CD8-positive, alpha-beta memory T cell (primary cell): ENCODE results near the gene ZNF212. TPM values are rescaled to one million over a fixed set of nuclear protein-coding genes. Genes with fewer than 3 reads are reported as not detected.

Source experiments
- CTCF ChIA-PET: fragments of 350-600 bp; sonication (Branson Sonifier 250); formaldehyde crosslinking; loops from one replicate; lab custom pipeline; 2021; ENCODE audit warnings: antibody characterized with exemption; lab: Charles Lee
- POLR2A ChIA-PET: fragments of 350-600 bp; sonication (Branson Sonifier 250); formaldehyde crosslinking; loops from one replicate; lab custom pipeline; 2021; ENCODE audit warnings: antibody characterized with exemption; lab: Charles Lee
- DNase-seq, 5 donors: peaks; one replicate each; pipeline versions ENCODE4 v3.0.0 to v3.0.0-alpha.2; 2020 to 2022; ENCODE audit warnings: mixed read lengths in 1 of 5
- H3K27ac ChIP-seq: one replicate; pipeline ENCODE4 v1.7.0; 2013; ENCODE audit warnings: low read depth, mild to moderate bottlenecking, low read length, moderate library complexity
- H3K27me3 ChIP-seq: 2 replicates; pipeline ENCODE4 v1.7.0; 2013; ENCODE audit warnings: low read length, mild to moderate bottlenecking; ENCODE audit not compliant: insufficient read depth, poor library complexity, severe bottlenecking
- H3K36me3 ChIP-seq: 2 replicates; pipeline ENCODE4 v1.7.0; 2013; ENCODE audit warnings: mild to moderate bottlenecking, low read length, moderate library complexity; ENCODE audit not compliant: insufficient read depth
- H3K4me1 ChIP-seq: 2 replicates; pipeline ENCODE4 v1.7.0; 2013; ENCODE audit warnings: mild to moderate bottlenecking, low read length, moderate library complexity; ENCODE audit not compliant: insufficient read depth
- H3K4me3 ChIP-seq: 2 replicates; pipeline ENCODE4 v1.7.0; 2013; ENCODE audit warnings: mild to moderate bottlenecking, low read length
- H3K9me3 ChIP-seq: 2 replicates; pipeline ENCODE4 v1.7.0; 2013; ENCODE audit warnings: mild to moderate bottlenecking, low read length
- H3K27ac Mint-ChIP-seq, 8 donors: one replicate each; pipeline ENCODE4 v1.8.0; 2020 to 2021; ENCODE audit warnings: mixed read lengths in 8 of 8, mild to moderate bottlenecking in 6 of 8, inconsistent platforms in 3 of 8, moderate library complexity in 3 of 8
- H3K27me3 Mint-ChIP-seq, 2 donors: one replicate each; pipeline ENCODE4 v1.8.0; 2020 to 2021; ENCODE audit warnings: mixed read lengths in 2 of 2, mild to moderate bottlenecking in 1 of 2, moderate library complexity in 1 of 2
- H3K36me3 Mint-ChIP-seq, 3 donors: one replicate each; pipeline ENCODE4 v1.8.0; 2020 to 2021; ENCODE audit warnings: mixed read lengths in 3 of 3, inconsistent platforms in 1 of 3, mild to moderate bottlenecking in 1 of 3
- H3K4me1 Mint-ChIP-seq, 3 donors: one replicate each; pipeline ENCODE4 v1.8.0; 2020 to 2021; ENCODE audit warnings: mixed read lengths in 3 of 3, inconsistent platforms in 1 of 3, mild to moderate bottlenecking in 1 of 3
- H3K4me3 Mint-ChIP-seq, 7 donors: one replicate each; pipeline ENCODE4 v1.8.0; 2020 to 2021; ENCODE audit warnings: mixed read lengths in 7 of 7, mild to moderate bottlenecking in 6 of 7, moderate library complexity in 4 of 7, inconsistent platforms in 2 of 7
- H3K9me3 Mint-ChIP-seq, 5 donors: one replicate each; pipeline ENCODE4 v1.8.0; 2020 to 2022; ENCODE audit warnings: mixed read lengths in 5 of 5, mild to moderate bottlenecking in 3 of 5, moderate library complexity in 2 of 5, inconsistent platforms in 1 of 5
- polyA plus RNA-seq: library from polyadenylated mRNA; unstranded; fragments of 300-500 nt; fragmentation: Illumina TruSeq; gene quantifications from one replicate; pipeline ENCODE4 v1.2.3, GENCODE V29; 2021
- total RNA-seq, 2 experiments: library from RNA; stranded (reverse); gene quantifications; one replicate each; pipeline ENCODE4 v1.2.3, GENCODE V29; 2021

ZNF212 gene
- total and polyA plus RNA-seq, 3 experiments from 2014 or later, result 8.6 to 16.6 (median 14.7) TPM

DNA sequence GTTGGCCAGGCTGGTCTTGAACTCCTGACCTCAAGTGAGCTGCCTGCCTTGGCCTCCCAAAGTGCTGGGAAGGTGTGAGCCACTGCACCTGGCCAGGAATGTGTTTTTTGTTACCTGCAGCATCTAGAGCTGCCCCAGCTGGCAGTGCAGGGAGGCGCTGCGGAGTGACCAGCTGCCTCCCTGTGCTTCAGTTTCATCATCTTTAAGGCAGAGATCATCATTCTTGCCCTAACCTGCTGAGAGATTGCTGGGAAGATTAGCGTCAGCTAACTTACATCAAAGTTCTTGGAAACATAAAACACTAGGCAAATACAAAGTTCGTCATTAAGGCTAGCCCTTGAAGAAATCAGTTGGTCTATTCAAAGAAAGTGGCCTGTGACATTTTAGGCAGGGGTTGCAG lies 41.8 kb upstream of the ZNF212 start:
- CTCF ChIA-PET, result no interaction called here
- H3K27me3 ChIP-seq, result no peaks in the 10 kb centered on the region
- no peak overlapping the region for H3K4me3 ChIP-seq
- H3K27me3 Mint-ChIP-seq, result no peaks in the 10 kb centered on the region
- no peak overlapping the region for H3K27ac ChIP-seq
- H3K27ac Mint-ChIP-seq, result peak overlapping the region in 5 of 8 donors; percentile 47 to 92 (median 62)
- H3K36me3 ChIP-seq, result peaks cover 15% of the 10 kb centered on the region
- peaks cover 4 to 44% (median 22%) of the 10 kb centered on the region in 3 donors for H3K36me3 Mint-ChIP-seq
- no peaks in the 10 kb centered on the region for H3K9me3 ChIP-seq
- peaks cover 16% of the 10 kb centered on the region for H3K4me1 ChIP-seq
- peak overlapping the region; percentile 25 to 93 (median 88) for H3K4me3 Mint-ChIP-seq
- POLR2A ChIA-PET, result no interaction called here
- H3K9me3 Mint-ChIP-seq, result no peaks in the 10 kb centered on the region
- DNase-seq, result no peak
- peaks cover 33 to 53% (median 43%) of the 10 kb centered on the region in 3 donors for H3K4me1 Mint-ChIP-seq

DNA sequence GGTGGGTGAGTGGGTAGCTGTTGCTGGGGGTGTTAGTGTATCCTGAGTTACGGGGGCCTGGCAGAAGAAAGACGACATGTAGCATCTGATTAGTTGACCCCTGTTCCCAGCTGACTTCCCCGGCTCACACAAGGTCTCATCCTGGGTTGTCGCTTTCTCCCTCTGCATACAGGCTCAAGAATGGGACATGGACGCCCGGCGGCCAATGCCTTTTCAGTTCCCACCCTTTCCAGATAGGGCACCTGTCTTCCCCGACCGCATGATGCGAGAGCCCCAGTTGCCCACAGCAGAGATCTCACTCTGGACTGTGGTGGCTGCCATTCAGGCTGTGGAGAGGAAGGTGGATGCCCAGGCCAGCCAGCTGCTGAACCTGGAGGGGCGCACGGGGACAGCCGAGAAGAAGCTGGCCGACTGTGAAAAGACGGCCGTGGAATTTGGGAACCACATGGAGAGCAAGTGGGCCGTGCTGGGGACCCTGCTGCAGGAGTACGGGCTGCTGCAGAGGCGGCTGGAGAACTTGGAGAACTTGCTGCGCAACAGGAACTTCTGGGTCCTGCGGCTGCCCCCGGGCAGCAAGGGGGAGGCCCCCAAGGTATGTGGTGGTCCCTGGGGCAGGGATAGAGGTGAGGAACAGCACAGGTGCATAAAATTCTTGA lies 41.2 kb upstream of the ZNF212 start:
- Histone ChIP-seq H3K4me1 (peaks cover 16% of the 10 kb centered on the region), H3K36me3 (peaks cover 20% of the 10 kb centered on the region), H3K27me3 (no peaks in the 10 kb centered on the region), H3K4me3 (no peak overlapping the region), H3K27ac (no peak overlapping the region), H3K9me3 (no peaks in the 10 kb centered on the region)
- no peak for DNase-seq
- Mint-ChIP-seq H3K36me3 (peaks cover 4 to 50% (median 24%) of the 10 kb centered on the region in 3 donors), H3K27me3 (no peaks in the 10 kb centered on the region), H3K4me1 (peaks cover 33 to 58% (median 49%) of the 10 kb centered on the region in 3 donors), H3K27ac (peak overlapping the region in 3 of 8 donors; percentile 47 to 72 (median 62)), H3K4me3 (peak overlapping the region in 2 of 7 donors; percentile 40 to 86), H3K9me3 (no peaks in the 10 kb centered on the region)
- CTCF ChIA-PET, result no interaction called here
- POLR2A ChIA-PET, result no interaction called here

GRCh38 chr7:149199234-149199995 lies 40.0 kb upstream of the ZNF212 start:
- H3K4me3 ChIP-seq, result no peak overlapping the region
- no peak for DNase-seq
- no peak overlapping the region for H3K27ac ChIP-seq
- Mint-ChIP-seq H3K36me3 (peaks cover 4 to 61% (median 30%) of the 10 kb centered on the region in 3 donors), H3K9me3 (no peaks in the 10 kb centered on the region), H3K4me1 (peaks cover 35 to 58% (median 58%) of the 10 kb centered on the region in 3 donors), H3K27ac (peak overlapping the region in 2 of 8 donors; percentile 48 to 95), H3K4me3 (peak overlapping the region in 3 of 7 donors; percentile 6 to 72 (median 65)), H3K27me3 (no peaks in the 10 kb centered on the region)
- H3K9me3 ChIP-seq, result no peaks in the 10 kb centered on the region
- peaks cover 16% of the 10 kb centered on the region for H3K4me1 ChIP-seq
- H3K36me3 ChIP-seq, result peaks cover 27% of the 10 kb centered on the region
- no peaks in the 10 kb centered on the region for H3K27me3 ChIP-seq
- CTCF ChIA-PET, result no interaction called here
- POLR2A ChIA-PET, result no interaction called here

DNA sequence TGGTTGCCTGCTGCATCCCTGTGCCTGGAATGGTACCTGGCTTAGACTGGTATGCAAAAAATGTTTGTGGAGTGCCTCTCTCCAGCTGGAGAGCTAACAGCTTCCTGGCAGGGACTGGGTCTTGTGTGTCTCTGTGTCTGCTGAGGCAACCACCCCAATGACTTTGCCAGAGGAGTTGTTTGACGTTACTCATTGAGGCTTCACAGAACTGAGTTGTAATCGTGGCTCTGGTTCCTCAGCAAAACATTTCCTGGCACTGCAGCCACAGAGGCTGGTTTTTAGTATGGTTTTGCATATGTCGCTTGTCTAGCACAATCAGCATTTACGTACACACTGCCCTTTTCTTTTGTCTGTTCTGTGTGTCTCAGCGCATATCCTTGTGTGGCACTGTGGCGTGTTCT lies 36.6 kb upstream of the ZNF212 start:
- H3K4me3 ChIP-seq, result no peak overlapping the region
- H3K4me1 ChIP-seq, result no peaks in the 10 kb centered on the region
- no peaks in the 10 kb centered on the region for H3K27me3 ChIP-seq
- H3K9me3 Mint-ChIP-seq, result no peaks in the 10 kb centered on the region
- H3K27me3 Mint-ChIP-seq, result no peaks in the 10 kb centered on the region
- H3K27ac Mint-ChIP-seq, result no peak overlapping the region
- ChIA-PET CTCF (no interaction called here), POLR2A (no interaction called here)
- H3K4me1 Mint-ChIP-seq, result peaks cover 20 to 47% (median 35%) of the 10 kb centered on the region in 3 donors
- peaks cover 4 to 83% (median 37%) of the 10 kb centered on the region in 3 donors for H3K36me3 Mint-ChIP-seq
- H3K4me3 Mint-ChIP-seq, result no peak overlapping the region
- no peaks in the 10 kb centered on the region for H3K9me3 ChIP-seq
- H3K27ac ChIP-seq, result no peak overlapping the region
- DNase-seq, result no peak
- H3K36me3 ChIP-seq, result peaks cover 47% of the 10 kb centered on the region

GRCh38 chr7:149205690-149206381 lies 33.6 kb upstream of the ZNF212 start:
- ChIA-PET CTCF (no interaction called here), POLR2A (interaction anchor here (0.7 kb wide), 1 partner anchor 92 kb away, joined by 3 read pairs; no protein-coding TSS in a partner anchor)
- Mint-ChIP-seq H3K27ac (no peak overlapping the region), H3K9me3 (no peaks in the 10 kb centered on the region), H3K27me3 (no peaks in the 10 kb centered on the region), H3K4me1 (peaks cover 15 to 40% (median 21%) of the 10 kb centered on the region in 3 donors), H3K4me3 (no peak overlapping the region), H3K36me3 (peaks cover 0 to 80% (median 25%) of the 10 kb centered on the region in 3 donors)
- H3K27ac ChIP-seq, result no peak overlapping the region
- no peaks in the 10 kb centered on the region for H3K4me1 ChIP-seq
- H3K4me3 ChIP-seq, result no peak overlapping the region
- no peaks in the 10 kb centered on the region for H3K9me3 ChIP-seq
- peaks cover 42% of the 10 kb centered on the region for H3K36me3 ChIP-seq
- no peaks in the 10 kb centered on the region for H3K27me3 ChIP-seq
- no peak for DNase-seq

DNA sequence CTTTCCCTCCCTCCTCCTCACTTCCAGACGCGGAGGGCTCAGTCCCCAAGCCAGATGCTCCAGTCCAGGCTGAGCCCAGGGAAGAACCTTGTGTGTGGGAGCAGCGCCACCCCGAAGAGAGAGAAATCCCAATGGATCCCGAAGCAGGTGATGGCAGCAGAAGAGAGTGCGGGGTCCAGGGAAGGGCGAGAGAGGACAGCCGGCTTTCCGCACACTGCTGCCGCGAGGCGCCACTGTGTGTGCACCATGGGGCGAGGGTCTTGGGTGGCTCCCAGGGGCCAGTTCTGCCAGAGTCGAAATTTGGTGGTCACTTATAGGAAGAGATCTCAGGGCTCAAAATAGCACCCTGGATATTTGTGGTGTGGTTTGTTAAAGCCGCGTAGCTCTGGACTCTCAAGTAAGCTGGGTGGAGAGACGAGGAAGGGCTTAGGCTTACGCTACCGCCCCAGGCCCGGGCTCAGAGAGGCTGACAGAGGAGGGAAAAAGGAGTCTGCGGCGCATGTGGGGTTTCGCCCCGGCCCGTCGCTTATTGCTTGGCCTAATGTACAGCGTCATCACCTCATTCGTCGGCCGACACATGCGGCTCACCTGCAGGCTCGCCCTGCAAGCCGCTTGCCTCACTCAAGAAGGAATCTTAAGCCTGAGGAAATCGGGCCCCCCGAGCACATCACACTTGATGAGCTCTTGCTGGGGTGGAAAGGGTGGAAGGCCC lies 32.0 kb upstream of the ZNF212 start:
- H3K4me1 ChIP-seq, result no peaks in the 10 kb centered on the region
- Mint-ChIP-seq H3K4me1 (peaks cover 9 to 33% (median 12%) of the 10 kb centered on the region in 3 donors), H3K9me3 (no peaks in the 10 kb centered on the region), H3K36me3 (peaks cover 0 to 84% (median 25%) of the 10 kb centered on the region in 3 donors), H3K27ac (peak overlapping the region in 2 of 8 donors; percentile 42 to 90), H3K27me3 (no peaks in the 10 kb centered on the region), H3K4me3 (no peak overlapping the region)
- no peak overlapping the region for H3K4me3 ChIP-seq
- peaks cover 45% of the 10 kb centered on the region for H3K36me3 ChIP-seq
- no peaks in the 10 kb centered on the region for H3K27me3 ChIP-seq
- ChIA-PET CTCF (interaction anchor here (1.0 kb wide), 1 partner anchor 12 kb away, joined by 4 read pairs; the partner anchor contains the start of gene ZNF282), POLR2A (no interaction called here)
- H3K9me3 ChIP-seq, result no peaks in the 10 kb centered on the region
- no peak for DNase-seq
- H3K27ac ChIP-seq, result no peak overlapping the region

DNA sequence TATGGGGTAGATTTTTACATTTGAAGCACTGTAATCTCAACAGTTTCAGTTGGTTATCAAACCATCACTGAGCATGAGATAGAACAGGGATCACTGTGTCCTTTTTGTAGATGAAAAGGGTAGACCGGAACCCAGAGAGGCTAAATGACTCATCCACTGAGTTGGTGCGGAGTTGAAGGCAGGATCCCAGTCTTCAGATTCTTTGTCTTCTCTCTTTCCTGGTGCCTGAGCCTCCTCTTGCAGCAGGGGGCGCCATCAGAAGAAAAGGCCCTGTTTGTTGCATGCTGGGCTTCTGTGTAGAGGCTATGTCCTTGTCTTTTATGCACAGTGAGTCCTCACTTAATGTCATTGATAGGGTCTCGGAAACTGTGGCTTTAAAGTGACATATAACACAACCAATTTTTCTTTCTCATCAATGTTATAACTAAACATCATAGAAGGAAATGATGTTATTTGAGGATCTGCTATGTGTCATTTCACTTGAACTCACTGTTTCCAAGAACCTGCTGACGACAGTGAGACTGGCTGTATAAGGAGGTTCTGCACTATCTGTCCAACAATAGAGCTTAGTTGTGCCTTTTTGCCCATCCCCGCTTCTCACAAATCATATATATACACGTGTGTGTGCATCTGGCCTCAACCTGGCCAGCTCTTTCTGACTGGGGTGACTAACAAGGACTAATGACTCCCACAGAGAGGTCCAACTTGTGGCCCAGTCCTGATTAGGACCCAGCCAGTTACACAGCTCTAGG lies 29.8 kb upstream of the ZNF212 start:
- peak; percentile 24 to 65 (median 35) for DNase-seq
- peaks cover 0 to 85% (median 18%) of the 10 kb centered on the region in 3 donors for H3K36me3 Mint-ChIP-seq
- H3K27ac ChIP-seq, result no peak overlapping the region
- peaks cover 7 to 13% (median 7%) of the 10 kb centered on the region in 3 donors for H3K4me1 Mint-ChIP-seq
- POLR2A ChIA-PET, result no interaction called here
- no peaks in the 10 kb centered on the region for H3K4me1 ChIP-seq
- H3K36me3 ChIP-seq, result peaks cover 50% of the 10 kb centered on the region
- no peak overlapping the region for H3K4me3 ChIP-seq
- H3K9me3 Mint-ChIP-seq, result no peaks in the 10 kb centered on the region
- CTCF ChIA-PET, result no interaction called here
- H3K9me3 ChIP-seq, result no peaks in the 10 kb centered on the region
- peak overlapping the region in 6 of 8 donors; percentile 6 to 87 (median 71) for H3K27ac Mint-ChIP-seq
- no peak overlapping the region for H3K4me3 Mint-ChIP-seq
- H3K27me3 ChIP-seq, result no peaks in the 10 kb centered on the region
- no peaks in the 10 kb centered on the region for H3K27me3 Mint-ChIP-seq
